ENCODE data around the gene SYT5.

The SYT5 gene

DNA sequence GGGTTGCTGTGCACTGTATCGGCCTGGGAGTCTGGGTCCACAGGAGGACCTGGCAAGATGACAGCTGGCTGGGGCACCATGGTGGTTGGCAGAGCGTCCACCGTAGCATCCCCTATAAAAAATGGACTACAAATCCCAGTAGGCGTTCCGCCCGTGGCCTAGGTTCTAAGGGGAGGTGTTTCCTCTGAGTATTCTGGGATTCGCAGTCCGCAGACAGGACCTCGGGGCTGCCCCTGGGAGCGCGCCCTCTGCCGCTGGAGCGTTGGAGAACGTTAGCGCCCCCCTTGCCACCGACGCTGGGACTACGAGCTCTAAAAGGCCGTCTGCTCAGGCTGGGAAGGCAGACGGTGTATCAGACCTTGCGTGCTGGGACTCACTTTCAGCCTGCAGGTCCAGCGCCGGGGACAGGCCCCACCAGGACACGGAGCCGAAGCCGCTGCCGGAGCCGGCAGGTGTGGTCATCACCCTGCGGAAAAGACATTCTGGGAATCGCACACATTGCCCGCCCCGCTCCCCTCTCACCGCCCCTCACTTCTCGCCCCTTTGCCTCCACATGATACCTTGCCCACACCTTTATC lies 14.0 kb downstream of the SYT5 start:
- H3K27ac ChIP-seq, result peak overlapping the region; percentile 91
- TF ChIP-seq ZFX (IDR thresholded peaks at IDR 0.05; ENCODE audit: borderline replicate concordance), result no peak
- TF ChIP-seq, protein P1, sequence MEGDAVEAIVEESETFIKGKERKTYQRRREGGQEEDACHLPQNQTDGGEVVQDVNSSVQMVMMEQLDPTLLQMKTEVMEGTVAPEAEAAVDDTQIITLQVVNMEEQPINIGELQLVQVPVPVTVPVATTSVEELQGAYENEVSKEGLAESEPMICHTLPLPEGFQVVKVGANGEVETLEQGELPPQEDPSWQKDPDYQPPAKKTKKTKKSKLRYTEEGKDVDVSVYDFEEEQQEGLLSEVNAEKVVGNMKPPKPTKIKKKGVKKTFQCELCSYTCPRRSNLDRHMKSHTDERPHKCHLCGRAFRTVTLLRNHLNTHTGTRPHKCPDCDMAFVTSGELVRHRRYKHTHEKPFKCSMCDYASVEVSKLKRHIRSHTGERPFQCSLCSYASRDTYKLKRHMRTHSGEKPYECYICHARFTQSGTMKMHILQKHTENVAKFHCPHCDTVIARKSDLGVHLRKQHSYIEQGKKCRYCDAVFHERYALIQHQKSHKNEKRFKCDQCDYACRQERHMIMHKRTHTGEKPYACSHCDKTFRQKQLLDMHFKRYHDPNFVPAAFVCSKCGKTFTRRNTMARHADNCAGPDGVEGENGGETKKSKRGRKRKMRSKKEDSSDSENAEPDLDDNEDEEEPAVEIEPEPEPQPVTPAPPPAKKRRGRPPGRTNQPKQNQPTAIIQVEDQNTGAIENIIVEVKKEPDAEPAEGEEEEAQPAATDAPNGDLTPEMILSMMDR (IDR thresholded peaks at IDR 0.05), result peak; percentile 96

DNA sequence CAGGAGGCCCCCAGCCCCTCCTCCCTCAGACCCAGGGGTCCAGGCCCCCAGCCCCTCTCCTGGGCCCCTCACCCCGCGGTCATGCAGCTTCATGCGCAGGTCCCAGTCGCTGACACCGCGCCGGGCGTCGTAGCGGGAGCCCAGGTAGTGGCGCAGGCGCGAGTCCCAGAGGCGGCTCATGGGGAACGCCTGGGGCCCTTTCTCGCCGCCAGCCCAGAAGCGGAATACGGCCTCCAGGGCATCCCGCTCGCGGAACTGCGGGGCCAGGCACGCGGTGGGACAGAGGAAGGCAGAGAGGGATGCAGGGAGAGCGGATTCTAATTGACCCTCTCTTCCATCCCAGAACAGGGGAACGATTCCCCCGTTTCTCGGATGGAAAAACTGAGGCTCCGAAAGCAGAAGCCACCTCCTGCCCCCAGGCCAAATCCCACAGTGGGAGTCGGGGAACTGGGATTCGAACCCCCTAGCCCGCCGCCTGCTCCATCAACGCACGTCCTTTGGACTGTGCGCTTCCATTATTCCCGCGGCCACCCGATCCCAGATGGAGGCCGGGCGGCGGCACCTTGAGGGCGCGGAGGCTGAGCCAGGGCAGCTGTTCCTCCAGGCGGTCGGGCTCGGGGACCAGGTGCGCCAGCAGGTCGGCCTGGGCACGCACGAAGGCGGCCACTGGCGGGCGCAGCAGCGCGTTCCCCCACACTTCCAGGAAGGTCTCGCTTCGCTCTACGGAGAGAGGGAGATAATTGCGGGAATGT lies 18.3 kb downstream of the SYT5 start:
- no peak for TF ChIP-seq ZFX (IDR thresholded peaks at IDR 0.05; ENCODE audit: borderline replicate concordance)
- TF ChIP-seq, protein P1 (IDR thresholded peaks at IDR 0.05), result peak; percentile 7; the same call in 1 of the 2 replicates
- H3K27ac ChIP-seq, result no peak overlapping the region

DNA sequence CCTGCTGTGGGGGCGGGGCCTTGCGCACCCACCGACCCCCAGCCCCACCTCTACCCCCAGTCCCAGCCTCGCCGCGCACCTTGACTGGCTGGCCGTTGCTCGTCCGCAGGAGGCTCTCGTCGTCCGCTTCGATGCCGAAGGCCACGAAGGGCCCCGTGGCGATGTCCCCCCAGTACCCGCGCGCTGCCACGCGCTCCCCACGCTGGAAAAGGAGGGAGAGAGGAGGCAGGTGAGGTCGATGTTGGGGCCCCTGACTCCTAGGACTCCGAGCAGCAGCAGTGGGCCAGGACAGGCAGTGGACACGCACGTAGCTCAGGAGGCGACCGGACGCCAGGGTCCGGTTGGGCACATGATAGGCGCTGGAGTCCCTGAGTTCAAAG lies 19.1 kb downstream of the SYT5 start:
- H3K27ac ChIP-seq, result no peak overlapping the region
- TF ChIP-seq, protein P1 (IDR thresholded peaks at IDR 0.05), result no peak
- no peak for TF ChIP-seq ZFX (IDR thresholded peaks at IDR 0.05; ENCODE audit: borderline replicate concordance)

DNA sequence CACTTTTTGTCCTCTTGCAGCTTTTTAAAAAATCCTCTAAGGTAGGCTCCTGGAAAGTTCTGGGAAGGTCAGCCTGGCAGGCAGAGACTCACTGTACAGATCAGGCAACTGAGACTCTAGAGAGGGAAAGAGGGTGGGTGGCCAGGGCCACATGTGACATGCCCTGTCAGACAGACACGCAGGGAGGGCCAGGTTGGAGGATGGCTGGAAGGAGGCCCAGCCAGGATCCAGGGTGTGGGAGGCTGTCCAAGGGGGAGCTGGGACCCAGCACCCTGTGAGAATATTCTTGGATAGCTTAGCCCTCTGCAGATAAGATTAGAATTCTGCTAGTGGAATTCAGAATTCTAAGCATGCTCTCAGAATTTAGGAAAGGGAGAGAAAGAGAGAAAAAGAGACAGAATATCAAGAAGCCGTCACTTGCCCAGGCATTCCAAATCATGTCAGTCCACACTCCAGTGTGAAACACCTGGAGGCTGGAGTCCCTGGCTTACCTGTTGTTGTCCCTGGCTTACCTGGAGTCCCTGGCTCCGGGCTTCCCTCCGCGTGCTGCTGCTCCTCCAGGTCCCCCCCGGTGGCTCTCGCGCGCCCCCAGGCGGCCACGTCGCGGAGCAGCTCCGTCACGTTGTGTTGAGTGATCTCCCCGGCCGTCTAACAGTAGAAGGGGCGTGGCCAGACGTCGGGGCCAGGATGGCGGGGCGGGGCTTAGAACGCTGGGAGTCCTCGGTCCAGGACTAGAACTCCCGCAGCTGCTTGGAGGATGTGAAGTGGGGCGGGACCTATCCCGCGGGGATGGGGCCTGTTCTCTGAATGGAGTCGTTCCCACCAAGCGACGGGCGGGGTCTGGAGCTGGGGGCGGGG lies 19.7 kb downstream of the SYT5 start:
- TF ChIP-seq, protein P1 (IDR thresholded peaks at IDR 0.05), result peak; percentile 100
- TF ChIP-seq ZFX (IDR thresholded peaks at IDR 0.05; ENCODE audit: borderline replicate concordance), result no peak
- H3K27ac ChIP-seq, result peak overlapping the region; percentile 32; the same call in 1 of the 2 replicates

DNA sequence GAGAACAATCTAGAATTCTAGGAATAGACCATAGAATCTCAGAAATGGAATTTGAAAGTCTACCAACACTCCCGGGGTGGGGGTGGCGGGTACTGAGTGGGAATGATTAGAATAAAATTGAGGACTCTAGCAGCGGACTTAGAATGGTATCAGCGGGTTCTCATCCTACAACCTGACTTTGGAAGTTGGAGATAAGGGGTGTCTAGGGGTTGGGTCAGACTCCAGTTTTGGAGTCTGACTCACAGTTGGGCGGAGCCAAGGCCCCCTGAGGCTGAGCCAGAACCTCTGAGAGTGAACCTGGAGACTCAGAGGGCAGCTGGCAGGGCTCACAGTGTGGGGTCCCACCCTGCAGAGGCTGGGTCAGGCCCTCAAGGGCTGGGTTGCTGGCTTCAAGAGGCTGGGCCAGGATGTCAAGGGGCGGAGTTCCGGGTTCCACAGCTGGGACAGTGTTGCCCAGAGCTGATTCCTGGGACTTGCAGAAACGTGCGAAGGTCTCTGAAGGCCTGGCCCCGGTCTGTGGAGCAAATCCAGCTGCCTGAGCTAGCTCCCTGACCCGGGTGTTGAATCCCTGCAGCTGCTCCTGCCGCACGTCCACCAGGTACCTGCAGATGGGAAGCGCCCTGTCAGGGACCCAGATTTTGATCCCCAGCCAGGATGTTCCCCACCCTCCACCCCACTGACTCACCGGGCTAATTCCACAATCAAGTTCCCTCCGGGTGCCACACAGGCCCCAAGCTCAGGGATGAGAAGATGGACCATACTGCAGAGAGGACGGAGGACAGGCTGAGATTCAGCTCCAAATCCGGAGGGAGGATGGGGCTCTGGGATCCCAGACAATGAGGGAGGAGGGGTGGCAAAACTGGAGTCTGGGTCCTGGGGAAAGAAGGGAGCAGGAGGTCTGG lies 21.0 kb downstream of the SYT5 start:
- H3K27ac ChIP-seq, result no peak overlapping the region

DNA sequence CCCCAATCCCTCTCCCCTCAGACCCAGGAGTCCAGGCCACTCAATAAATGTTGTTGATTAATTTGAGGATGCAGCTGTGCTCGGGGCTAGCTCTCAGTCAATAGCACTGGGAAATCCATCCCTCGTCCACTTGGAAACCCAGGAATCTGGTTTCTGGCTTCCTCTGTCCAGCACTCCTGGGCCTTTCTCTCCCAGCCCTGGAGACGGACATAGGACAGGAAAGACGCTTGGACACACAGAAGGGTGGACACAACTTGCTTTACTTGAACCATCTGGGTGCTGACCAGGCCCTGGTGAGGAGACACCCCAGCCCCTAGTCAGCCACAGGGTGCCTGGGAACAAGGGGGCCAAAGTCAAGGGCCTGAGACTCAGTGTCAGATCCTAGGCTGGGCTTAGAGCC lies 21.7 kb downstream of the SYT5 start:
- TF ChIP-seq, protein P1 (IDR thresholded peaks at IDR 0.05), result no peak
- TF ChIP-seq ZFX (IDR thresholded peaks at IDR 0.05; ENCODE audit: borderline replicate concordance), result no peak

More for the DNA sequence above, 21.0 kb downstream of the SYT5 start:
- no peak for TF ChIP-seq ZFX (IDR thresholded peaks at IDR 0.05; ENCODE audit: borderline replicate concordance)
- TF ChIP-seq, protein P1 (IDR thresholded peaks at IDR 0.05), result no peak

More for the DNA sequence above, 21.7 kb downstream of the SYT5 start:
- no peak overlapping the region for H3K27ac ChIP-seq

Measured in 22Rv1 (cell line).